Esophagus (tissue), 2 donors: ENCODE measurements around the gene GOLGA6L26. TPM values are rescaled to one million over a fixed set of nuclear protein-coding genes. Genes with fewer than 3 reads are reported as not detected.
A peak's percentile ranks its signal among the peaks of the same experiment; 100 is the strongest.
"Not testable (repeated sequence)": the region's sequence is repeated elsewhere in the genome, so short reads cannot be mapped to it uniquely, and the experiment has no call there.

ENCODE experiments used
- H3K27ac ChIP-seq, 2 donors: one replicate each; pipeline ENCODE4 v1.5.1; 2013; ENCODE audit warnings: low read depth in 2 of 2, mild to moderate bottlenecking in 2 of 2, inconsistent platforms in 1 of 2, low read length in 1 of 2, moderate library complexity in 1 of 2
- H3K27me3 ChIP-seq, 2 donors: one replicate each; pipeline ENCODE4 v1.6.1; 2013; ENCODE audit warnings: low read length in 2 of 2, control low read depth in 1 of 2, mild to moderate bottlenecking in 1 of 2; ENCODE audit not compliant: insufficient read depth in 2 of 2, control insufficient read depth in 1 of 2
- H3K36me3 ChIP-seq, 2 donors: one replicate each; pipeline ENCODE4 v1.6.1; 2013; ENCODE audit warnings: low read length in 1 of 2; ENCODE audit not compliant: control insufficient read depth in 2 of 2, insufficient read depth in 2 of 2
- H3K4me1 ChIP-seq, 2 donors: one replicate each; pipeline ENCODE4 v1.6.1; 2013; ENCODE audit warnings: low read length in 1 of 2; ENCODE audit not compliant: control insufficient read depth in 2 of 2, insufficient read depth in 2 of 2
- H3K4me3 ChIP-seq, 2 donors: one replicate each; pipeline ENCODE4 v1.5.1; 2013; ENCODE audit warnings: low read length in 2 of 2, mild to moderate bottlenecking in 2 of 2, low read depth in 1 of 2, moderate library complexity in 1 of 2
- H3K9me3 ChIP-seq, 2 donors: one replicate each; pipeline ENCODE4 v1.6.1; 2013; ENCODE audit warnings: mild to moderate bottlenecking in 2 of 2, low read depth in 1 of 2, low read length in 1 of 2, moderate library complexity in 1 of 2; ENCODE audit not compliant: control insufficient read depth in 2 of 2, insufficient read depth in 1 of 2
- WGBS, 2 donors: extraction: QIAGEN DNeasy Blood & Tissue Kit; methylation state at CpG; one replicate each; pipeline ENCODE4 v1.1.7; 2013; 5-methylcytosine and 5-hydroxymethylcytosine counted together
- polyA plus RNA-seq, 2 donors: library from polyadenylated mRNA; stranded (reverse); fragments of 200-250 nt; gene quantifications; one replicate each; pipeline ENCODE4 v1.2.3, GENCODE V29; 2013
- donor health status: healthy with polysubstance abuse.
- donor health status: Bipolar disorder and iron deficiency.

GOLGA6L26 gene
- polyA plus RNA-seq, 2 donors: not detected

- not testable (repeated sequence) for H3K27ac ChIP-seq, H3K9me3 ChIP-seq, H3K4me3 ChIP-seq, H3K36me3 ChIP-seq, H3K4me1 ChIP-seq, H3K27me3 ChIP-seq
- WGBS, 2 donors: 55 to 87% methylated on average over 3 to 6 of the region's 9 CpGs
Observed at GRCh38 chr15:23364261-23364660, 30.3 kb upstream of the GOLGA6L26 start.

GRCh38 chr15:23362622-23363021, 28.6 kb upstream of the GOLGA6L26 start:
- WGBS, 2 donors: 73% methylated on average over 2 of the region's 5 CpGs; no CpG with 5 or more reads in 1 of the 2 donors
- not testable (repeated sequence) for H3K9me3 ChIP-seq

GRCh38 chr15:23354448-23354847, 20.5 kb upstream of the GOLGA6L26 start, which contains the start of gene GOLGA8S:
Gene GOLGA8S, plus strand, starts transcription at chr15:23354748. Its CDS starts 62 bp downstream, at chr15:23354810.
- H3K9me3 ChIP-seq, H3K4me3 ChIP-seq, H3K27ac ChIP-seq, H3K4me1 ChIP-seq, H3K27me3 ChIP-seq, H3K36me3 ChIP-seq: not testable (repeated sequence)
- WGBS, 2 donors: no CpG with 5 or more reads among the region's 8 CpGs

More at GRCh38 chr15:23362622-23363021, 28.6 kb upstream of the GOLGA6L26 start:
- not testable (repeated sequence) for H3K36me3 ChIP-seq, H3K4me1 ChIP-seq, H3K4me3 ChIP-seq, H3K27me3 ChIP-seq, H3K27ac ChIP-seq

- H3K27me3 ChIP-seq, H3K4me3 ChIP-seq, H3K9me3 ChIP-seq, H3K4me1 ChIP-seq, H3K27ac ChIP-seq: not testable (repeated sequence)
- WGBS, 2 donors: 90 to 94% methylated on average over 13 of the region's 13 CpGs
- H3K36me3 ChIP-seq: peaks cover 4 to 19% of the 10 kb centered on the region in 2 donors
Observed at GRCh38 chr15:23311233-23311632, 22.8 kb downstream of the GOLGA6L26 start.

- not testable (repeated sequence) for H3K9me3 ChIP-seq, H3K4me1 ChIP-seq, H3K27me3 ChIP-seq, H3K4me3 ChIP-seq, H3K27ac ChIP-seq
- peaks cover 4 to 13% of the 10 kb centered on the region in 2 donors for H3K36me3 ChIP-seq
- WGBS, 2 donors: 91 to 93% methylated on average over 7 of the region's 7 CpGs
Observed at GRCh38 chr15:23305921-23306320, 28.1 kb downstream of the GOLGA6L26 start.

- H3K9me3 ChIP-seq, H3K4me3 ChIP-seq, H3K27me3 ChIP-seq, H3K4me1 ChIP-seq, H3K27ac ChIP-seq, H3K36me3 ChIP-seq: not testable (repeated sequence)
- WGBS, 2 donors: 58 to 59% methylated on average over 4 of the region's 4 CpGs
Observed at GRCh38 chr15:23304805-23305204, 29.2 kb downstream of the GOLGA6L26 start.

GRCh38 chr15:23304267-23304666, 29.7 kb downstream of the GOLGA6L26 start:
- not testable (repeated sequence) for H3K9me3 ChIP-seq, H3K36me3 ChIP-seq, H3K4me1 ChIP-seq, H3K27me3 ChIP-seq, H3K27ac ChIP-seq
- WGBS, 2 donors: 3% methylated on average over 7 of the region's 7 CpGs
- peak overlapping the region; percentile 49 to 59 for H3K4me3 ChIP-seq

- H3K36me3 ChIP-seq, H3K4me1 ChIP-seq, H3K9me3 ChIP-seq, H3K27me3 ChIP-seq: not testable (repeated sequence)
- peak overlapping the region; percentile 49 to 59 for H3K4me3 ChIP-seq
- H3K27ac ChIP-seq: peak overlapping the region; percentile 55 to 63
- WGBS, 2 donors: 0 to 1% methylated on average over 25 to 43 of the region's 55 CpGs
Observed at GRCh38 chr15:23303654-23304053, 30.3 kb downstream of the GOLGA6L26 start.

GRCh38 chr15:23303246-23303645, 30.8 kb downstream of the GOLGA6L26 start:
- no CpG with 5 or more reads among the region's 33 CpGs for WGBS, 2 donors
- not testable (repeated sequence) for H3K9me3 ChIP-seq, H3K4me1 ChIP-seq, H3K27ac ChIP-seq, H3K4me3 ChIP-seq, H3K36me3 ChIP-seq, H3K27me3 ChIP-seq
